ENCODE results near the gene CBY2.
"Not testable (repeated sequence)": the region's sequence is repeated elsewhere in the genome, so short reads cannot be mapped to it uniquely, and the experiment has no call there.

- not testable (repeated sequence) for TF ChIP-seq CTCF, POLR2A, EP300 (IDR thresholded peaks at IDR 0.05)
These were observed 55.5 kb downstream of the CBY2 start for GRCh38 chr13:45757589-45757988.

Measured in upper lobe of left lung (tissue), 4 donors.